Esophagus squamous epithelium (tissue), 5 donors: ENCODE results near the gene VTCN1. TPM values are rescaled to one million over a fixed set of nuclear protein-coding genes. Genes with fewer than 3 reads are reported as not detected.

Experiments
- DNase-seq: peaks from one replicate; lab custom pipeline; 2025; lab: John Stamatoyannopoulos, UW
- H3K27ac ChIP-seq, 4 donors: fragments of 200-600 bp; sonication (generic); one replicate each; pipeline ENCODE4 v1.5.1; 2016 to 2019; ENCODE audit warnings: mild to moderate bottlenecking in 1 of 4
- H3K27me3 ChIP-seq, 4 donors: fragments of 200-600 bp; sonication (generic); 1 replicate in 3 of 4; 2 replicates in 1 of 4; pipeline versions ENCODE4 v1.5.1 to v1.6.0; 2017 to 2021; ENCODE audit warnings: antibody characterized with exemption in 1 of 4
- H3K36me3 ChIP-seq, 3 donors: fragments of 200-600 bp; sonication (generic); one replicate each; pipeline ENCODE4 v1.5.1; 2016 to 2019
- H3K4me1 ChIP-seq, 3 donors: fragments of 200-600 bp; sonication (generic); one replicate each; pipeline ENCODE4 v1.5.1; 2017 to 2019
- H3K4me3 ChIP-seq, 4 donors: fragments of 200-600 bp; sonication (generic); 1 replicate in 3 of 4; 2 replicates in 1 of 4; pipeline ENCODE4 v1.5.1; 2016 to 2019; ENCODE audit warnings: mild to moderate bottlenecking in 2 of 4, moderate library complexity in 1 of 4
- H3K9me3 ChIP-seq, 3 donors: fragments of 200-600 bp; sonication (generic); one replicate each; pipeline ENCODE4 v1.5.1; 2016 to 2019
- POLR2A ChIP-seq, 4 donors: fragments of 450-650 bp; IDR thresholded peaks; one replicate each; pipeline ENCODE4 v1.6.1; 2017; ENCODE audit warnings: antibody characterized with exemption in 4 of 4, mild to moderate bottlenecking in 4 of 4, moderate library complexity in 3 of 4
- WGBS, 2 donors: methylation state at CpG; one replicate each; pipeline ENCODE4 v1.1.5; 2018; 5-methylcytosine and 5-hydroxymethylcytosine counted together
- intact Hi-C: fragments of 100-400 bp; cut with DNase I; formaldehyde crosslinking; loops from one replicate; pipeline ENCODE4 v1.15.0; 2022
- total RNA-seq, 4 donors: library from RNA; depleted of rRNA; stranded (reverse); fragments of >200 nt; gene quantifications; one replicate each; pipeline ENCODE4 v1.1.0, GENCODE V29; 2016
- TF ChIP-seq, protein P1 (sequence below), 6 experiments: fragments of 450-650 bp in 4 of 6; fragments of 200-600 bp in 2 of 6; sonication (generic) in 2 of 6; IDR thresholded peaks; one replicate each; pipeline ENCODE4 v1.5.1; 2016 to 2019; ENCODE audit warnings: antibody characterized with exemption in 6 of 6, mild to moderate bottlenecking in 4 of 6, moderate library complexity in 4 of 6
- donor health status: DM: yes; HTN: yes; CAD: no.

VTCN1 gene
- total RNA-seq, 4 donors from 2014 or later, result 1.9 TPM; not detected in 3

DNA sequence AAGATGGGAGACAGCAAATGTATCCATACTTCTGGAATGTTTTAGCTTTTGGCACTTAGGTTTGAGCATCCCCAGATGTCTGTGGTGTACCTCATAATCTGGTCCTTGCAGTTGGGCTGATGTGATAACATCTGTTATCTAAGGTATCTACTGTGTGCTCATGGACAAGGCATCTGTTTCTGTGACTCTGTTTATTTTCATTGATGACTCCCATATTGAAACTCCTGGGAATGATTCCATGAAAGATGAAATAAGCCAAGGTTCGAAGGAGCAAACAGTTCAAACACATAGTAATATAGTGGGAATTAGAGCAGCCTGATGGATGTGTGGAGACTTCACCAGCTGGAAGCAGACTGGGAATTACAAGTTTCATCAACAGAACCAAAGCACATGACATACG is 68.5 kb downstream of the VTCN1 start:
- intact Hi-C loops, result no loop called here
- no peak for TF ChIP-seq POLR2A (IDR thresholded peaks at IDR 0.05)
- TF ChIP-seq, protein P1, sequence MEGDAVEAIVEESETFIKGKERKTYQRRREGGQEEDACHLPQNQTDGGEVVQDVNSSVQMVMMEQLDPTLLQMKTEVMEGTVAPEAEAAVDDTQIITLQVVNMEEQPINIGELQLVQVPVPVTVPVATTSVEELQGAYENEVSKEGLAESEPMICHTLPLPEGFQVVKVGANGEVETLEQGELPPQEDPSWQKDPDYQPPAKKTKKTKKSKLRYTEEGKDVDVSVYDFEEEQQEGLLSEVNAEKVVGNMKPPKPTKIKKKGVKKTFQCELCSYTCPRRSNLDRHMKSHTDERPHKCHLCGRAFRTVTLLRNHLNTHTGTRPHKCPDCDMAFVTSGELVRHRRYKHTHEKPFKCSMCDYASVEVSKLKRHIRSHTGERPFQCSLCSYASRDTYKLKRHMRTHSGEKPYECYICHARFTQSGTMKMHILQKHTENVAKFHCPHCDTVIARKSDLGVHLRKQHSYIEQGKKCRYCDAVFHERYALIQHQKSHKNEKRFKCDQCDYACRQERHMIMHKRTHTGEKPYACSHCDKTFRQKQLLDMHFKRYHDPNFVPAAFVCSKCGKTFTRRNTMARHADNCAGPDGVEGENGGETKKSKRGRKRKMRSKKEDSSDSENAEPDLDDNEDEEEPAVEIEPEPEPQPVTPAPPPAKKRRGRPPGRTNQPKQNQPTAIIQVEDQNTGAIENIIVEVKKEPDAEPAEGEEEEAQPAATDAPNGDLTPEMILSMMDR (IDR thresholded peaks at IDR 0.05), result no peak

DNA sequence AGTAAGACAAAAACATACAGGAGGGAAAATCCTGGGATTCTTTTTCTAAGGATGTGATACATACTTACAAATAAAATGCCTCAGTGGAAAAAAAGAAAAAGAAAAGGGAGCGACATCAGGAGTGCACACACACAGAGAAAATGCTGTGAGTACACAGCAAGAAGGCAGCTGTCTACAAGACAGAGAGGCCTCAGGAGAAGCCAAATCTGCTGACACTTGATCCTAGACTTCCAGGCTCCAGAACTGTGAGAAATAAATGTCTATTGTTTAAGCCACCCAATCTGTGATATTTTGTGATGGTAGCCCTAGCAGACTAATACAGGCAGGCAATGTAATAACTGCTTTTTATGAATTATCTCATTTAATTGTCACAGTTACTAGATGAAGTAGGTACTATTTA is 72.2 kb downstream of the VTCN1 start:
- no peak for DNase-seq
- 67 to 80% methylated on average over 1 of the region's 1 CpG for WGBS, 2 donors
- peaks cover 0 to 4% (median 0%) of the 10 kb centered on the region in 4 donors for H3K27me3 ChIP-seq
- no peak overlapping the region for H3K27ac ChIP-seq
- no peaks in the 10 kb centered on the region for H3K36me3 ChIP-seq
- H3K4me3 ChIP-seq, result no peak overlapping the region
- TF ChIP-seq, protein P1 (IDR thresholded peaks at IDR 0.05), result no peak
- no peak for TF ChIP-seq POLR2A (IDR thresholded peaks at IDR 0.05)
- H3K4me1 ChIP-seq, result no peaks in the 10 kb centered on the region
- intact Hi-C loops, result no loop called here
- H3K9me3 ChIP-seq, result no peaks in the 10 kb centered on the region

More for the DNA sequence above, 68.5 kb downstream of the VTCN1 start:
- Histone ChIP-seq H3K36me3 (no peaks in the 10 kb centered on the region), H3K27ac (no peak overlapping the region), H3K27me3 (peaks cover 0 to 12% (median 0%) of the 10 kb centered on the region in 4 donors), H3K4me3 (no peak overlapping the region), H3K4me1 (no peaks in the 10 kb centered on the region), H3K9me3 (no peaks in the 10 kb centered on the region)
- DNase-seq, result no peak
- WGBS, 2 donors, result 76 to 82% methylated on average over 2 of the region's 2 CpGs

DNA sequence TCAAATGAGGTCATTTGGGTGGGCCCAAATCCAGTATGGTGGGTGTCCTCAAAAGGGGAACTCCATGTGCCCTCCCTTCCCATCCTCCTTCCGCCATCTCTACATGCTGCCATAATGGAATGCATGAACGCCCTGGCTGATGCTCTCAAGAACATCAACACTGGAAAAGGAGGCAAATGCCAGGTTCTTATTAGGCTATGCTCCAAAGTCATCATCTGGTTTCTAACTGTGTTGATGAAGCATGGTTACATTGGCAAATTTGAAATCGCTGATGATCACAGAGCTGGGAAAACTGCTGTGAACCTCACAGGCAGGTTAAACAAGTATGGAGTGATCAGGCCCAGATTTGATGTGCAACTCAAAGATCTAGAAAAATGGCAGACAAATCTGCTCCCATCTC is 72.6 kb downstream of the VTCN1 start:
- H3K27me3 ChIP-seq, result peaks cover 0 to 4% (median 0%) of the 10 kb centered on the region in 4 donors
- no peaks in the 10 kb centered on the region for H3K4me1 ChIP-seq
- H3K9me3 ChIP-seq, result no peaks in the 10 kb centered on the region
- TF ChIP-seq, protein P1 (IDR thresholded peaks at IDR 0.05), result no peak
- TF ChIP-seq POLR2A (IDR thresholded peaks at IDR 0.05), result no peak
- no peak overlapping the region for H3K4me3 ChIP-seq
- WGBS, 2 donors, result 93 to 100% methylated on average over 2 to 3 of the region's 3 CpGs
- intact Hi-C loops, result no loop called here
- H3K27ac ChIP-seq, result no peak overlapping the region
- no peaks in the 10 kb centered on the region for H3K36me3 ChIP-seq
- no peak for DNase-seq

DNA sequence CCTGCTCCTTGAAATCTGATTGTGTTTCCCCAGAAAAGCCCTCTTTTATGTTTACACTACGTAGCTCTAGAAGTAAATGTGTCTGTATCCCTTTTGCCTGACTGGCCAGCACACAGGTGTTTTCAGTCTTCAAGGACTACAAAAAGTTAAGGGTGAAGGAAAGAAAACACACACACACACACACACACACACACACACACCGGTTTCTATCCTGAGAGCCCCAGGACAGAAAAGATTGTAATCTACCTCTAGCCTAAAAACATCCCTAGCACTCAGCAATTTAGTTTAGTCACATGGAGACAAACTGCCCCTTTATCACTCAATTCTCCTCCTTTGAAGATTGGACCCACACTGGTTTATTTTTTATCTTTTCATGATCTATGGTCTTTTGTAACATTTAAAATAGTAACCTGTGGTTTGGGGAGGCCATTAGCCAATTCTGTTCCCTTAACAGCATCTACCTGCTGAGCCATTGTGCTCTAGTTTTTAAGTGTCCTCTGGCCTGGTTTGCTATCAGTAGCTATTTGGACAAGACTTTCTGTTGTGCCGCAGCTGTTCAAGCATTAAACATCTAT is 73.4 kb downstream of the VTCN1 start:
- H3K36me3 ChIP-seq, result no peaks in the 10 kb centered on the region
- no peak overlapping the region for H3K4me3 ChIP-seq
- intact Hi-C loops, result no loop called here
- H3K27me3 ChIP-seq, result peaks cover 0 to 4% (median 0%) of the 10 kb centered on the region in 4 donors
- H3K27ac ChIP-seq, result no peak overlapping the region
- no peaks in the 10 kb centered on the region for H3K4me1 ChIP-seq
- WGBS, 2 donors, result 80 to 81% methylated on average over 3 of the region's 3 CpGs
- H3K9me3 ChIP-seq, result no peaks in the 10 kb centered on the region
- TF ChIP-seq, protein P1 (IDR thresholded peaks at IDR 0.05), result no peak
- no peak for TF ChIP-seq POLR2A (IDR thresholded peaks at IDR 0.05)
- DNase-seq, result no peak

DNA sequence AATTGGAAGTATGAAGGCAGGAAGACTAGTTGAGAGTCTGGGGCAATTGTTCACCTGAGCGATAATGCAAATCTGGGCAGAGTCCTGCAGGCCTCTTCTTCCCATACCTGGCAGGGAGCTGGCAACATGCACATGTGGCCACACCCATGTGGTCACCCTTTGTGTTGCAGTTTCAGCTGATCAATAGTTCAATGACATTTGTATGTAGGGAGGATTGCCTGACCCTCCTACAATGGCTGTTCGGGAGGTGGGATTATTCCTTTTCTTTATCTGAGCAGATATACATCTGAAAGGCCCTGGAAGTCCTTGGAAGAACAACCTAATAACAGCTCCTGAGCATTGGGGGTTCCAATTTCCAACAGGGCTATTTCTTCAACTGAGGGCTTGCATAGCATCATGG is 74.0 kb downstream of the VTCN1 start:
- TF ChIP-seq, protein P1 (IDR thresholded peaks at IDR 0.05), result no peak
- no peak for TF ChIP-seq POLR2A (IDR thresholded peaks at IDR 0.05)
- intact Hi-C loops, result no loop called here
- no peaks in the 10 kb centered on the region for H3K4me1 ChIP-seq
- 37 to 78% methylated on average over 2 of the region's 2 CpGs for WGBS, 2 donors
- H3K4me3 ChIP-seq, result no peak overlapping the region
- peaks cover 0 to 4% (median 0%) of the 10 kb centered on the region in 4 donors for H3K27me3 ChIP-seq
- H3K27ac ChIP-seq, result no peak overlapping the region
- H3K9me3 ChIP-seq, result no peaks in the 10 kb centered on the region
- DNase-seq, result no peak
- no peaks in the 10 kb centered on the region for H3K36me3 ChIP-seq
